Measurements from ENCODE around the gene MAFB.

Gene MAFB

GRCh38 chr20:40698744-40699143 lies 9.7 kb upstream of the MAFB start:
- no peak for DNase-seq

DNA sequence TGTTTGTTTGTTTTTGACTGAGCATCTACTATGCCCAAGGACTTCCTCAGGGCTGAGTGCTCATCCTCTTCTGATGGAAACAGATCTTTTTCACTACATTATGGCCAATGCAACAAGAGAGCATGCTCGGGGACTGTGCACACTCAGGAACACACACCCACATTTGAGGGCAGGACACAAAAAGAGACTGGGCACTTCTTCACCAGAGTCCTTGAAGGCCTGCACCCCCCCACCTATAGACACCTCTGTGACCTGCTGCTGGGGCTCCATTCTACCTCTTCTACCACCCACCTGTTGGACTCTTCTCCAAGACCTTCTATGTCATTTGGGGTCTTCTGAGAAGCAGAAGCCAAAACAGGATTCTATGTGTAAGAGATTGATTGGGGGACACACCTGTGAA lies 9.2 kb upstream of the MAFB start:
- DNase-seq: no peak

DNA sequence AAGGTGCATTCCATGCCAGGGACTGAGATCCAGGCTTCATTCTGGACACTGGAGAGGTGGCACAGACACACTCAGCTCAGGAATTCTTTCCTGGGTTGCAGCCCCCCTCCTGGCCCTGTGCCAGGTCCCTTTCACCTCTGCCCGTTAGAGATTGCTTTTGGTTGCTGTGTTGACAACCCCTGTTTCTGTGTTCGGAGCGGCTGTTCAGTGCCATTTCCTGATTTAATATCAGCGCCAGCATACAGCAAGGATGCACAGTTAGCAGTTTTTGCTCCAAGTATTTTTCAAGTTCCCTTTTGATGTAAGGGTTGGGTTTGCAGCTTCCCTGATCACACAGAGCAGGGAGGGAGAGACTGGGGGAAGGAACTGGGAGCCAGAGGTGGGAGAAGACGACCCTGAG lies 8.5 kb upstream of the MAFB start:
- no peak for DNase-seq

- DNase-seq: no peak
Measured at GRCh38 chr20:40695214-40695613, 6.2 kb upstream of the MAFB start.

GRCh38 chr20:40694246-40694645 lies 5.2 kb upstream of the MAFB start:
- no peak for DNase-seq

- no peak for DNase-seq
Measured at GRCh38 chr20:40692240-40693011, 3.4 kb upstream of the MAFB start.

GRCh38 chr20:40691566-40692239 lies 2.7 kb upstream of the MAFB start:
- DNase-seq: no peak

- DNase-seq: no peak
Measured at GRCh38 chr20:40690836-40691565, 2.0 kb upstream of the MAFB start.

DNA sequence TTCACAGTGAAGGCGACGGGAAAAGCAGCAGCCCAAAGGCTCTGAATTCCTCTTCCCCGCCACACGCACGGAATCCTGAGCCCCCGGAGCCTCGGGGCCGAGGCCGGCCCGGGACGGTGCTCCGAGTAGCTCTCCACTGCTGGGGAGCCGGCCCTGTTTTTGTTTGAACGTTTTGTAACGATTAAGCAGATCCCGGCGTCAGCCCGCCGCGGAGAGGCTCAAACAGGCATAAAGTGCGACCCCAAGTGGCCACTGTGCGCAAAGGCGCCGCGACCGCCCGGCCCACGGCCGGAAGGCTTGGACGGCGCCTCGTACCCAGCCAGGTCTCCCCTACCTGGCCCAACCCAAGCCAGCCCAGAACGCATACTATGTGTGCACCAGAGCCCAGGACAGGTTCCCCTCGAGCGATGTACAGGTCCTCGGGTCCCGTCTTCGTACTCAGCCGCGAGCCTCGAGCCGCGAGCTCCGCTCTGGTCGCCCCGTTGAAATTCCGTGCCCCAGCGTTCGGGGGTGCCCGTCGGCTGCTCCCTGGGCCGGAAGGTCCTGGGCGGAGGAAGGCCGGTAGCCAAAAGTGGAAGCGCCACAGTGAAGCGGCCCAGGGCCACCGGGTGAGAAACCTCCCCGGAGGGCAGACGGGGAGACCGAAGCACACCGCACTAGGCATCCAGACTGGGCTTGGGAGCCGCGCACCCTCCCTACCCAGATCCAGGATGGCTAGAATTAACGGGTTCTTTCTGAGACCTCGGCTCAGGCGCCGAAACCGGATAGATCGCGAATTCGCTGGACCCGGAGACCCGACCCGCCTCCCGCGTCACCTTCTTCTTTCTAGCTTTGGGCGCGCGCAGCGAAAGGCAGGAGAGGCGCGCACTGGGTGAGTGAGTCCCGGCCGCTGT lies 1.2 kb upstream of the MAFB start:
- DNase-seq: peak; percentile 64

DNA sequence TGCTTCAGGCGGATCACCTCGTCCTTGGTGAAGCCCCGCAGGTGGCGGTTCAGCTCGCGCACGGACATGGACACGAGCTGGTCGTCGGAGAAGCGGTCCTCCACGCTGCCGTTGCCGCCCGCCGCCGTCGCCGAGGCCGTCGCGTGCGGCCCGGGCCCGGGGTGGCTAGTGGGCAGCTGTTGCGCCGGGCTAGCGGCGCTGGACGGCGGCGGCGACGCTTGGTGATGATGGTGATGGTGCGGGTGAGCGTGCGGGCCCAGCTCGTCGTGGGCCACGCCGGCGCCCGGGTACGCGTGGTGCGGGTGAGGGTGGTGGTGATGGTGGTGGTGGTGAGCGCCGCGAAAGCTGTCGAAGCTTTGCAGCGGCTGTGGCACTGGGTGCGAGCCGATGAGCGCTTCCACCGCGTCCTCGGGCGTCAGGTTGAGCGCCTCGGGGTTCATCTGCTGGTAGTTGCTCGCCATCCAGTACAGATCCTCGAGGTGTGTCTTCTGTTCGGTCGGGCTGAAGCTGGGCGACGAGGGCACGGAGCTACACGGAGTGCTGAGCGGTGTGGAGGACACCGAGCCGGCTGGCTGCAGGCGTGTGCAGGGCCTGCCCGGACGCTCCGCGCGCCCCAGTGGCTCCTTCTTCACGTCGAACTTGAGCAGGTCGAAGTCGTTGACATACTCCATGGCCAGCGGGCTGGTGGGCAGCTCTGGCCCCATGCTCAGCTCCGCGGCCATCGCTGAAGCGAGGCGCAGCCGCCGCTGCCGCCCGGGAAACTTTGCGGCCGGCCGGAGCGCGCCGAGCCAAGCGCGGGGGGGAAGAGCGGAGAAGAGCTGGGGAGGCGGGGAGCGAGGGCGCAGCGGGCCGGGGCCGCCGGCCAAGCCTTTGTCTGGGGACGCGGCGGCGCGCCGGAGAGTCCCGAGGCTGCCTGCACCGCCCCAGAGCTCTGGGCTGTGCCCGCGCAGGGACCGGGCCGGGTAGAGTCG lies 622 bp downstream of the MAFB start:
- DNase-seq: no peak

- no peak for DNase-seq
Measured at GRCh38 chr20:40687384-40688128, 1.5 kb downstream of the MAFB start.

DNA sequence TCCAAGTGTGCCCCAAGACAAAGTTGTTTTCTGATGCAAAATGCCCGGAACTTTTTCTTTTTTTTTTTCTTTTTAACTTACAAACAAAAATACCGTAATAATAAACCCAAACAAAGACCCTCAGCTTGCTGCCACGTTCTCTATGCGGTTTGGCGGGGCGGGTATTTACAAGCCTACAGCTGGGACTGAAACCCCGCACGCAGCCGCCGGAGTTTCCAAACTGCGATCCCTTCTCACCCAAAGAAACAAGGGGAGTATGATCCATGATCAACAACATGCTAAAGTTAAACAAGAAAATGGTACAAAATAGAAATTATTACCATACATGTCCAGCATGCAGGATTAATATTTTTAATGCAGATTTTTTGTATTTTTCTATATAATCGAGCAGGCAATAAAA lies 2.1 kb downstream of the MAFB start:
- no peak for DNase-seq

GRCh38 chr20:40686434-40686882 lies 2.6 kb downstream of the MAFB start:
- no peak for DNase-seq

GRCh38 chr20:40685349-40685748 lies 3.7 kb downstream of the MAFB start:
- DNase-seq: no peak

DNA sequence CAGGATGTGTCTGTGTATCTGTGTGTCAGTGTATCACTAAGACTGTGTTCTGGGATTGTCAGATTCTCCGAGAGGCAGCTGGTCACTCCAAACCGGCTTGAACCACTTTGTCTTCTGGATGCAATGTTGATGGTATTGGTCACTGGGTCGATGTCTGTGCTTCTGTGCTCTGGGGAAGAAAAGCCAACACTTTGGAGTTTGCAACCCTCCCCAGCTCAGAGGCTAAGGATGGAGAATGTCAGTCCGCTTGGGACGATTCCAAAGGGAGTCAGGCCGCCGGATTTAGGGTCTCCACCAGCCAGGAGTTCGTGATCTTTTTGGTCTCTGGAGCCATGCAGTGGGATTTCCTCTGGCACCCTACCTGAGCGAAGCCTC lies 5.2 kb downstream of the MAFB start:
- DNase-seq: no peak

DNA sequence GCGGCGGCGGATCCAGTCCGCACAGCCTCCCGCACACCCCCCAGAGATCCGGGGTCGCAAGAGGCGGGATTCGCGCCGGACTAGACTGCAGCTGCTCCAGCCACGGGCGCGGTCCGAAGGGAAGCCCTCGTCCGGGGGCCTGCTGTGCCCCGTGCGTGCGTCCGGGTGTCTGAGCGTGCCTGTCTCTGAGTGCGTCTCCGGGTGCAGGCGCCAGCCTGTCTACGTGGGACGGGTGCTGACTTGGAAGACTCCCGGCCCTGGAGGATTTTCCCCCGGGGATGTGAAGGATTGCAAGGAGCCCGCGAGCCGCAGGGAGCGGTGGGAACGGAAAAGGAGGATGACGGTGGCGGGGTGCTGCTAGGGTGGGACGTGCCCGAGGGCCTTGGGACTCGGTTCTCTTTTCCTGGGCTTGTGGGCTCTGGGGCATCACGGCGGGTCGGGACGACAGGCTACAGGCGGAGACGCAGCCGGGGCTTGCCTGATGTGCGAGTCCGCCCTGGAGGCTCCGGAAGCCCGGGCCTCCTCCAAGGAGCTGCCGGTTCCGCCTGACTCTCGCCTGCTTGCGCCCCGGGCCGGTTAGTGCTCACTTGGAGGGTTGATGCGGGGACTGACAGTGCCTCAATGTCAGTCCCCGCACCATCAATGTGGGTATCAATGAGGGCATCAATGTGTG lies 5.7 kb downstream of the MAFB start:
- no peak for DNase-seq

DNA sequence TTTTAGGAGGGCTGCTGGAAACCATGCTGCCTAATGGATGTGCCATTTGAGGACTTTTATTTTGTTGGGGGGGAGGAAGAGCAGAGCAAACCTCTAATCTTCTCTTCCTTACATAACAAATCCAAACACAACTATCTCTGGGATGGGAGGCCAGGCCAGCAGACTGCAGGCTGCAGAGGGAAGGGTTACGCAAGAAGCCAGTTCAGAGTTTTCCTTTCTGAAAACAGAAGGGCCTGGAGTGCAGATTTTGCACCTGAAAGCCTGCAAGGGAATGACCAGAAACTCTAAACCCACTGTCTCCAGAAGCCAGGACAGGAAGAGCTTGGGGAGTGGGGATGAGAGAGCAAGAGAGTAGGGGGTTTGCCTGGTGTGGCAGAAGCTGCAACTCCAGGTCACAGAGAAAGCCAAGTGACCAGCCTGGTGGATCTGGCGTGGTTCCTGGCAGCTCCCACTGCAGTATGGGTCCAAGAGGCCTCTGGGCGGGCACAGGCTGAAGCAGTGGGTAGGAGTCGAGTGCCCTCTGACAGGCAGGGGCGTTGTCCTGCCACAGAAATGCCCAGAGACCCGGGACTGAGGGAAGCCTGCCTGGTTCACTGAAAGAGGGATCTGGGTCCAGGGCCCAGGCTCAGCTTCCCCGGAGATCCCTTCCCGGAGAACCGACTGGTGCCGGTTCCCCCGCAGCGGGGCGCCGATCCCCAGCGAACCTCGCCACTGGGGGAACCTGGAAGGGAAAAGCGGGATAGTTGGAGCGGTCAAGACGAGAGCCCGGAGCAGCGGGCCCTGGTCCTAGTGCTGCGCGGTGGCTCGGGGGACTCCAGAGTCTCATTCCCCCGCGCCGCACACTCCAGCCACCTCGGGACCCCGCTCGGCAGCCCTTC lies 6.7 kb downstream of the MAFB start:
- DNase-seq: no peak

DNA sequence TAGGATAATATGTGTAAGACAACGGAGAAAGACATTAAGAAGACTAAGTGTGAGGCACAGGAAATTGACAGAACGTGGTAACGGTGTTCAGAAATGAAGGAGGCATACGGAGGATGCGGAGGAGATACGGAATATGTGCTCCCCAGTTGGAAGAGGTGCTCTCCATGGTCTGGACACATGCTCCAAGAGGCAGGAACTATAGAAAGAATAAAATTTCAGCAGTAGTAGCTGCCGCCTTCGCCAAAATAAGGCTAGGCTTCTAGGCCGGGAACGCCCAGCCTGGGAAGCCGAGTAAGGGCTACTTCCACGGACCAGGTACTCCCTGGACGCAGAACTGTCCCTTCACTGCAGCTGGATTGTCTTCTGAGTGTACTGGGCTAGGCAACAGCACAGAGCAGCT lies 7.4 kb downstream of the MAFB start:
- DNase-seq: no peak

- no peak for DNase-seq
Measured at GRCh38 chr20:40681165-40681564, 7.9 kb downstream of the MAFB start.
